ENCODE data around the gene SPTLC2. TPM values are rescaled to one million over a fixed set of nuclear protein-coding genes. Genes with fewer than 3 reads are reported as not detected.
"Not testable (repeated sequence)": the region's sequence is repeated elsewhere in the genome, so short reads cannot be mapped to it uniquely, and the experiment has no call there.

Gene SPTLC2, protein sequence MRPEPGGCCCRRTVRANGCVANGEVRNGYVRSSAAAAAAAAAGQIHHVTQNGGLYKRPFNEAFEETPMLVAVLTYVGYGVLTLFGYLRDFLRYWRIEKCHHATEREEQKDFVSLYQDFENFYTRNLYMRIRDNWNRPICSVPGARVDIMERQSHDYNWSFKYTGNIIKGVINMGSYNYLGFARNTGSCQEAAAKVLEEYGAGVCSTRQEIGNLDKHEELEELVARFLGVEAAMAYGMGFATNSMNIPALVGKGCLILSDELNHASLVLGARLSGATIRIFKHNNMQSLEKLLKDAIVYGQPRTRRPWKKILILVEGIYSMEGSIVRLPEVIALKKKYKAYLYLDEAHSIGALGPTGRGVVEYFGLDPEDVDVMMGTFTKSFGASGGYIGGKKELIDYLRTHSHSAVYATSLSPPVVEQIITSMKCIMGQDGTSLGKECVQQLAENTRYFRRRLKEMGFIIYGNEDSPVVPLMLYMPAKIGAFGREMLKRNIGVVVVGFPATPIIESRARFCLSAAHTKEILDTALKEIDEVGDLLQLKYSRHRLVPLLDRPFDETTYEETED
- total RNA-seq (2014; rRNA removed; shearing (Covaris generic)), result 12.5 and 18.8 TPM in 2 replicates

DNA sequence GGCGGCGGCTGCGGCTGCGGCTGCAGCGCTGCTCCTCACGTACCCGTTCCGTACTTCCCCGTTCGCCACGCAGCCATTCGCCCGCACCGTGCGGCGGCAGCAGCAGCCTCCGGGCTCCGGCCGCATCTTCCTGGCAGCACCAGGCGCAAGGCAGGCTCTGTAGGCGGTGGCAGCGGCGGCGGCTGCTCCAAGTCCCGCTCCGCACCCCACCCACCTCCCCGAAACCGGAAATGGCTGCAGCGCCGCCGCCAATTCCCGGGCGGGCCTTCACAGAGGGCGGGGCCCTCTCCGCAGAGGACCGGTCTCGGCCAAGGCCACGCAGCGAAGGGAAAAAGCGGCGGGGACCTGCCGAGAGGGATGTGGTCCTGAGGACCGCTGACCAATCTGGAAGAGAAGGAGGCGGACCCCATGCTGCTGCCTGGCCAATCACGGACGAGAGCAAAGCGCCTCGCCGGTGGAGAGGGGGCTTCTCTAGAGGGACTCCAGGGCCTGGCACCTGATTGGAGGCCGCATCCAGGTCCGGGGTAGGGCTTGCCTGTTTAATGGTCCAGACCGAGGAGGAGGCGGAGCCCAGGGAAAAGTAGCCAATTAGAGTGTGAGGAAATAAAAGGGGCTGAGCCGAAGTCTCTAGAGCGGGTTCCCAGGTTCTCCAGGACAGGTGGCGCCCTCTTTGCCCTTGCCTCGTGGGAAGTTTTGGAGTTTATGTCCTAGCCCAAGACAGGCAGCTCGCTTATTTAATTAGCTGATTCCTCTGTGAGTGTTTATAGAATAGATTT lies at the start of gene SPTLC2:
TSS of gene SPTLC2 (minus strand) at position 184 of the 776 bp plus-strand sequence. CDS start at position 126, 58 bp downstream.
- DNase-seq (ENCODE audit: low read depth), result peak; percentile 99

DNA sequence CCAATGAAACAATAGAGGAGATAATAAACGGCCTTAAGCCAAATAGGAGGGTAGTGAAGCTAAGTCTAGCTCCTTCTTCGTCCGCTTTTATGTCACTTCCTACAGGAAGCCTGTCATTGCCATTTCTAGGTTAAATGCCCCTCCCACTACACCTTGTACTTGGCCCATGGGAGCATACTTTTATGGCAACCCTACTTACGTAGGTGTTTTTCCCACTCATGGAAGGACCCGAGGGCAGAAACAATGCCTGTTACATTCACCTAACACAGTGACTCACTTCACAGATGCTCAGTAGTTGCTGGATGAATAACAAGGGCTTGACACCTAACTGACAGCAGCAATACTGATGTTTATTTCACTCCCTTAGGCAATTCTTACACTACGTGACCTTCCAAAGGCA lies 46.9 kb upstream of the SPTLC2 start:
- peak; percentile 89 for DNase-seq (ENCODE audit: low read depth)

DNA sequence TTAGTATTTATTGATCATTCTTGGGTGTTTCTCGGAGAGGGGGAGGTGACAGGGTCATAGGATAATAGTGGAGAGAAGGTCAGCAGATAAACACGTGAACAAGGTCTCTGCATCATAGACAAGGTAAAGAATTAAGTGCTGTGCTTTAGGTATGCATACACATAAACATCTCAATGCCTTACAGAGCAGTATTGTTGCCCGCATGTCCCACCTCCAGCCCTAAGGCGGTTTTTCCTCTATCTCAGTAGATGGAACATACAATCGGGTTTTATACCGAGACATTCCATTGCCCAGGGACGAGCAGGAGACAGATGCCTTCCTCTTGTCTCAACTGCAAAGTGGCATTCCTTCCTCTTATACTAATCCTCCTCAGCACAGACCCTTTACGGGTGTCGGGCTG lies 45.1 kb upstream of the SPTLC2 start:
- not testable (repeated sequence) for DNase-seq (ENCODE audit: low read depth)

DNA sequence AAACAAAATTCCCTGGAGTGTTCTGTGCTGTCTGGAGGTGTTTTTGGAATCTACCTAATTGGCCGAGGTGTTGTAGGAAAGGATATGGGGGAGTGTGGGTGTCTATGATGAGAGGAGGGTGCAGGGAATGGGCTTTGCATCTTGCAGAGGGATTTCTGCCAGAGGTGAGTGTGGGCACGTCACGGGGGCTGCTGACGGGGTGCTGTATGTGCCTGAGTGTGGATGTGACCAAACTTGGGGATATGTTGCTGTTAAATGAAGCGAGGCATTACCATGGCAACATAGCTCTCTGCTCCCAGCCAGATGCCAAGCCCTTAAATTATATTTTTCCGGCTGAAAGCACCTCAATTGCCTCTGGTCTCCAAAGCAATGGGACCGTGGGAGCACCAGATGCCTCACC lies 44.3 kb upstream of the SPTLC2 start:
- peak; percentile 80 for DNase-seq (ENCODE audit: low read depth)

DNA sequence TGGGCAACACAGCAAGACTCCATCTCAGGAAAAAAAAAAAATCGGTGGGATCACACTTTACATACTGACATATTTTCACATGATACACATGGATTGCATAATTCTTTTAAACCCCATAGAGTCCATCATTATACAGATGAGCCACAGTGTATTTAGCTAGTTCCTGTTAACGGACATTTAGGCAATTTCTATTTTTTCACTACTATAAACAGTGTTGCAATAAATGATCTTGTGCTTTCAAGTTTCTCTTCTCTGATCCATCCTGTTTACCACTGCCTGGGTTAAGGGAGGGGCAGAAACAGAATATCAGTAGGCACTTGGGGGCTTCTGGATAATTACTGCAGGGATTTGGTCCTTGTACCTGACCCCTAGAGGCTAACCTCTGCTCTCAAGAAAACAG lies 43.4 kb upstream of the SPTLC2 start:
- DNase-seq (ENCODE audit: low read depth), result no peak

DNA sequence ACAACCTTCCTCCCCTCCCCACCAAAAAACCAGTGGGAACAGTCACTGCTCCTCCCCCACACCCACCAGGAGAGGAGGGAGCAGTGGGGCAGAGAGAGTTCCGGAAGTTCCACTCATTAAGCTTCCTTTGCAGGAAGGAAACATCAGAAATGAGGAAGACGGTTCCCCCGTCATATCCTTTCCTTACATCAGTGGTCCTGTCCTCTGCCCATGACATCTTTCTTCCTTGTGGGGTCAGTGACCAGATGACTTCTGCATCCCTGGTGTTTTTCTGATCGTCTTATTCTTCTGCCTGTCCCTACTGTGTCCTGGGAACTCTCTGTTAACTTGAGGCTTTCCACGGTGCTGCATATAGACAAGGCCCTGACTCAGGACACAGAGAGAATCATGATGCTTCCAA lies 40.8 kb upstream of the SPTLC2 start:
- no peak for DNase-seq (ENCODE audit: low read depth)

DNA sequence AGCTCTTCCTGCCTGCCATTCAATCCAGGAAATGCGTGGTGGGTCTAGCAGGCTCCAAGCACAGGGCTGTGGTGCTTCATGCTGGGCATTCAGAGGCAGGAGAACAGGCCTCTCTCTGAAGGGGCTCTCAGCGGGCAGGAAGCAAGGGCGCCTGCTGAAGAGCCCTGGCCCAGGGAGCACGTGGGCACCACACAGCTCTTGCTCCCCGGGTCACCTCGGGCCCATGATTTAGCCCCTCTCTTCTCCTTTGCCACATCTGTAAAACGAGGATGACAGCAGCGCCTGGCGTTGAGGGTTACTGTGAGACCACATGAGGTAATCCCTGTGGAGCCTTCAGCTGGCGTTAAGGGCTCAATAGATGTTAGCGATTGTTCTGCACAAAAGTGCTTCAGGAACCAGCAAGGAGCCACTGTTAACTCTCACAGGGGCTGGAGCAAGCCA lies 37.6 kb upstream of the SPTLC2 start:
- DNase-seq (ENCODE audit: low read depth), result no peak

DNA sequence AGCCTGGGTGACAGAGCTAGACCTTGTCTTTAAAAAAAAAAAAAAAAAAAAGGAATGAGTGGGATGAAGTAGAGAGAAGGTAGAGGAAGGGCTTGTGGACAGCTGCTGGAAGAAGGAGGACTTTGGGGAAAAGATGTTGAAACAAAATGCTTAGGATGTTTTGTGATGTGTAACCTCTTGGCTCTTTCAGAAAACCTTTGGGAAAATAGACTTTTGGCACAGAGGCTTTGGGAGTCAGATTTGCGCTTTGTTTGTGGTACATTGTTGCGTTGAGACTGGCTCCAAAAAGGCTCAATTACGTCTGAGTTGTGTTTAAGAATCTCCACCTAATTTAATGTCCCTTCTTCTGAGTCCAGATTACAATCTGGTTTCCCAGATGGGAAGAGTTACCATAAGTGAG lies 32.9 kb upstream of the SPTLC2 start:
- no peak for DNase-seq (ENCODE audit: low read depth)

DNA sequence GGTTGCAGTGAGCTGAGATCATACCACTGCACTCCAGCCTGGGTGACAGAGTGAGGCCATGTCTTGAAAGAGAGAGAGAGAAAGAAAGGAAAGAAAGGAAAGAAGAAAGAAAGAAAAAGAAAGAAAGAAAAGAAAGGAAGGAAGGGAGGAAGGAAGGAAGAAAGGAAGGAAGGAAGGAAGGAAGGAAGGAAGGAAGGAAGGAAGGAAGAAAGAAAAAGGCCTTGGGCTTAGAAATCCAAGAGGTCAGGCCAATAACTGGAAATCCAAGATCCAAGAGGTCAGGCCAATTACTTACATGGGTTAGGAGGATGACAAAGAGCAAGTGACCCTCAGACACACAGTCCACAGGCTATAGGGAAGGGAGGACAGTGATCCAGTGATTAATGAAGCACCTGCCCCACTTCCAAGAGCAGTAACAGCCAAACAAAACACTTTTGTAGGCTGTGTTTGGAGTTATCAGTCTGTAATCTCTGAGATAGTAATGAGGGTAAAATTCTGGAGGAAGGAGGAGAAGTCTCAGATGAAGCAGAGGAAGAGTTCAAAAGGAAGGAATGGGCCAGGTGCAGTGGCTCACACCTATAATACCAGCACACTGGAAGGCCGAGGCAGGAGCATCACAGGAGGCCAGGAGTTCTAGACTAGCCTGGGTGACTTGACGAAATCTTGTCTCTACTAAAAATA lies 32.2 kb upstream of the SPTLC2 start:
- no peak for DNase-seq (ENCODE audit: low read depth)

DNA sequence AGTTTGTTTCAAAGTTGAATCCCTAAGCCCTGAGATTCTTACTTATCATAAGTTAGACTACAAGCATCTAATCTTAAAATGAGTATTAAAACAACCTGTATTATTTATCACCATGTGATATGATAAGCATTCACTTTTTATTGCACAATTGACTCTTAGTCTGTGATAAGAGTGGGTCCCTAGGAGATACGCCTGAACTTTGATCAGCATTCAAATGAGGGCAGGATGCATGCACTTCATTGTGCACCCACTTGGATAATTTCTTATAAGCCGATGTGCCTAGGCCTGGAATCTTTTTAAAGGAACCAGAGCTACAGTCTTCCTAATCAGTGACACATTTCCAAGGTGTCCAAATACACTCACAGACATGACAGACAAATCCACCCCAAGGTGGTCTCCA lies 31.4 kb upstream of the SPTLC2 start:
- no peak for DNase-seq (ENCODE audit: low read depth)

DNA sequence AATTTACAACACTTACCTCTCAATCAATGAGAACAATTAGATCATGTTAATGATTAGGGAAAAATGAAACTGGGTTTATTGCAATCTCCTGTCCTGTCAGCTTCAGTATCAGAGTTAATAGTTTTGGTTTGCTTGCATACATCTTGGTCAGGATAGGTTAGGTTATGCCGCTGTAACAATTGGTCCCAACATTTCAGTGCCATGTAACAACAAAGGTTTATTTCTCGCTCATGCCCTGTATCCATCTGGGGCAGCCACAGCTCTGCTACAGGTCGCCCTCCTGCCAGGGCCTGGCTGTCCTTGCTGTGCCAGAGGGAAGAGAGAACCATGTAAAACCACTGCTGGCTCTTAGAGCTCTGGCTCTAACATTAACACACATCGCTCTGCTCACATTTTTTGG lies 30.5 kb upstream of the SPTLC2 start:
- no peak for DNase-seq (ENCODE audit: low read depth)

DNA sequence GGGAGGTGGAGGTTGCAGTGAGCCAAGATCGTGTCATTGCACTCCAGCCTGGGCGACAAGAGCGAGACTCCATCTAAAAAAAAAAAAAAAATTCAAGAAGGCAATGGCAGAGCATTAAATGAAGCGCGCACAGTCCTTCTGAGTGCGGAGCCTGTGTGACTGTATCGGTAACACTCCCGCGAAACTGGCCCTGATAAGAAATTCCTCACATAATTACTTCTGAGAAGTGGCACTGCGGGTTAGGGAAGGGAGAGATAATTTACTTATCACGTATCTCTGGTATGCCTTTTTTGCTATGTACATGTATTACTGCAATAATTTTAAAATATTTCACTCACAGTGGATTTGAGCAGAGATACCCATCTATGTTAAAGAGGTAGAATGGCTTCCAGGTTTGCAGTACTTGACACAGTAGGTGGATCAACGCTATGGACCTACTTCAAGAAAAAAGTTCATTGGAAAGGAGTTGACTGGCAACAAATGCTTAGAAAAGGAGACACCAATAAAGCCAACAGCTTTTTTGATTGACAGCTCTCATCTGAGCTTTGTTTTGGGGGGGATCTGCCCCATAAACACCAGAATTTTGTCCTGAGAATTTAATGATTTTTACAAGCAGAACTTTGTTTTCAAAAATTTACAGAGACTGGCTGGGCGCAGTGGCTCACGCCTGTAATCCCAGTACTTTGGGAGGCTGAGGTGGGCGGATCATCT lies 29.2 kb upstream of the SPTLC2 start:
- DNase-seq (ENCODE audit: low read depth), result no peak

DNA sequence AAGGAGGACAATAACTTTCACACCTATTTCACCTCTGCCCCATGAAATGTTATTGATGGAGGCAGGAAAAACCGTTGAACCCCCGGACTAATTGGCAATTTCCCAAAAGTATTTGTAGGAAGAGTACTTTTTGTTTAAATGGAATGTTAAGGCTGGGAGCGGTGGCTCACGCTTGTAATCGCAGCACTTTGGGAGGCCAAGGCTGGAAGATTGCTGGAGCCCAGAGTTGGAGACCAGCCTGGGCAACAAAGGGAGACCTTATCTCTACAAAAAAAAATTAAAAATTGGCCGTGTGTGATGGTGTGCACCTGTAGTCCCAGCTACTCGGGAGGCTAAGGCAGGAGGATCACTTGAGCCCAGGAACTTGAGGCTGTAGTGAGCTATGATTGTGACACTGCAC lies 26.0 kb upstream of the SPTLC2 start:
- DNase-seq (ENCODE audit: low read depth), result no peak

DNA sequence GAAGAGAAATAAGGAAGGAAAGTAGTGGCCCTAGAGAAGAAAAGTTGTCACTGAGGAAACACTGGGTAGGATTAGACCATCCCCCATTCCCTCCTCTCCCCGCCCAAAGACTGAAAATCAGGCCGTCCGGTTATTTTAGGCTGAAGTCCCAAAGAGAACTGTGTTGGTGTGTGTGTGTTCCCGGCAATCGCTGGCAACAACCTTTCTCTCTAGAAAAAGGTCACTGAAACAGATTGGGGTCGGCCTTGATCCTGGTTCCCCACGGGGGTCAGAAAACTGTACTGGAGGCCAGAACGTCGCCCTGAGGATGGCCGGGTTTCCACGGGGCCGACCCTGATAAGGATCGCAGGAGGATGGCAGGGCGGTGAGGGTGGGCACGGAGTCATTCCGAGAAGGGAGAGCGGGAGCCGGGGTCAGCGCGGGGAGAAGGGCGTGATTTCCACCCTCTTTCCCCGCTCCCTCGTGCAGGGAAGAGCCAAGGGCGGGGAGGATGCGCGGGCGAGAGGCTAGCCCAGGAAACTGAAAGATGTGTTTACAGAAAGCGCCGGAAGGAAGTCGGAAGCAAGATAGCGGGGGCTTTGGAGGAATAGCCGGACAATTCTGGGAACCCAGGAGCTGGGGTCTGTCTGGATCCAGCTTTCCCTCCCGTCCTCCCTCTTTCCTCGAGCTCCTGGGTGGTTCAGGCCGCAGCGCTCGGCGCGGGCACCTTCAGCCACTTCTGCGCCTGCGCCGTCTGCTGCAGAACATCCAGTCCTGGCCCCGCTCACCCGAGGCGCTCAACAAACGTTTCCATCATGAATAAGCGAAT lies 25.3 kb upstream of the SPTLC2 start:
- DNase-seq (ENCODE audit: low read depth), result peak; percentile 42

DNA sequence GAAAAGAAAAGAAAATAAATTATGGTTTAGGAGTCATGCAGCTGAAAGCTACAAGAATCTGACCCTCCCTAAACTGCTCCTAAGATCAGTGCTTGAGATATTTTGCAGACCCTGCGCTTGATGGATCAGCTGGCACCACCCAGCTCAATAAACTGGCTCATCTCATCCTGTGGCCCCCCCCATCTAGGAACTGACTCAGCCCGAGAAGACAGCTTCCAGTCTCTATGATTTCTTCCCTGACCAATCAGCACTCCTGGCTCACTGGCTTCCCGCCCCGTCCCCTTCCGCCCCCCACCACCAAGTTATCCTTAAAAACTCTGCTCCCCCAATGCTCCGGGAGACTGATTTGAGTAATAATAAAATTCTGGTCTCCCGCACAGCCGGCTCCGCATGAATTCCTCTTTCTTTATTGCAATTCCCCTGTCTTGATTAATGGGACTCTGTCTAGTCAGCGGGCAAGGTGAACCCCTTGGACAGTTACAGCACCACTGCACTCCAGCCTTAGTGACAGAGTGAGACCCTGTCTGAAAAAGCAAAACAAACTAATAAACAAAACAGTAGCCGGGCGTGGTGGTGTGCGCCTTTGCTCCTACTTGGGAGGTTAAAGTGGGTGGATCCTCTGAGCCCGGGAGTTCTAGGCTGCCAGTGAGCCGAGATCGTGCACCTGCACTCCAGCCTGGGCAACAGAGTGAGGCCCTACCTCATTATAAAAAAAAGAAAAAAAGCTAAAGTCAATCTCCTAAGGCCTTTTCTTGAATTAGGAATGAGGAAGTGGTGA lies 24.5 kb upstream of the SPTLC2 start:
- DNase-seq (ENCODE audit: low read depth), result no peak

DNA sequence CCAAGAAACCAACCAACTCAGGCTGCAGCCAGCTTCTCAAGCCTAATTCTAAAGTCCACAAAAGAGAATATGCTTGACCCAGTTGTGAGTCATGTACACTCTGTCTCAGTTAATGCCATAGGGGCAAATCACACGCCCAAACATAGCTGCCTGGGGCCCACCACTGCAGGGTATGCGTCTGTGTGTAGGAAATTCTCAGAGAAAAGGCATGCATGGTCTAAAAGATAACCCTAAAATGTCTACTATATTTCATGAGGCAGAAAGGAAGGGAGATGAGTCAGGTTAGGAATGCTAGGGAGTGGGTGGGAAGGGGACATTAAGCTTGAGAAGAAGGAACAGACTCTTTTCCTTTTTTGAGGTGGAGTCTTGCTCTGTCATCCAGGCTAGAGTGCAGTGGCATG lies 22.3 kb upstream of the SPTLC2 start:
- peak; percentile 87 for DNase-seq (ENCODE audit: low read depth)

DNA sequence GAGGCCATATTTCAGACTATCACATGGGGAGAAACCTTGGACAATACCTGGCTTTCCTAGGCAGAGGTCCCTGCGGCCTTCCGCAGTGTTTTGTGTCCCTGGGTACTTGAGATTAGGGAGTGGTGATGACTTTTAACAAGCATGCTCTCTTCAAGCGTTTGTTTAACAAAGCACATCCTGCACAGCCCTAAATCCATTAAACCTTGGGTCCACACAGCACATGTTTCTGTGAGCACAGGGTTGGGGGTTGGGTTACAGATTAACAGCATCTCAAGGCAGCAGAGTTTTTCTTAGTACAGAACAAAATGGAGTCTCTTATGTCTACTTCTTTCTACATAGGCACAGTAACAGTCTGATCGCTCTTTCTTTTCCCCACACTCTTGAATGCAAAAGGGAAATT lies 19.4 kb upstream of the SPTLC2 start:
- not testable (repeated sequence) for DNase-seq (ENCODE audit: low read depth)

DNA sequence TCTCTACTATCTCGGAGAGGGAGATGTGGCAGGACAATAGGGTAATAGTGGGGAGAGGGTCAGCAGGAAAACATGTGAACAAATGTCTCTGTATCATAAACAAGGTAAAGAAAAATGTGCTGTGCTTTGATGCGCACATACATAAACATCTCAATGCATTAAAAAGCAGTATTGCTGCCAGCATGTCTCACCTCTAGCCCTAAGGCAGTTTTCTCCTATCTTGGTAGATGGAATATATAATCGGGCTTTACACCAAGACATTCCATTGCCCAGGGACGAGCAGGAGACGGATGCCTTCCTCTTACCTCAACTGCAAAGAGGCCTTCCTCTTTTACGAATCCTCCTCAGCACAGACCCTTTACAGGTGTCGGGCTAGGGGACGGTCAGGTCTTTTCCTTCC lies 19.0 kb upstream of the SPTLC2 start:
- not testable (repeated sequence) for DNase-seq (ENCODE audit: low read depth)

DNA sequence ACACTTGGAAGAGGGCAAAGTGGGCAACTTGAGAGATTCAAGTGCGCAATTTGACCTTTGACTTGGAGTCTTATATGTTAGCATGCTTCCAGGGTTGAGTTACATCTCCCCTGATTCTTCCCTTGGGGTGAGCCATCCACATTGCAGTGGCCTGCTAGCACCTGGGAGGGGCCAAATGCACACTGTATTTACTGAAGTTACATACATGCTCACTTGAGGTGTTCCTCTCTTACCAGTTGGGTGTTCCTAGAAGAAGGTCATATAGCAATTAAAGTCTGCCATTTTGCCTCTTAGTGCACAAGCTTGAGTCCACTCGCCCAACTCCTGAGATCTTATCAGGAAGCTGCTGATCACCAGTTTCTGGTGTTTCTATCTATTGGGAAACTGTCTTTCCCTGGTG lies 13.7 kb upstream of the SPTLC2 start:
- no peak for DNase-seq (ENCODE audit: low read depth)

DNA sequence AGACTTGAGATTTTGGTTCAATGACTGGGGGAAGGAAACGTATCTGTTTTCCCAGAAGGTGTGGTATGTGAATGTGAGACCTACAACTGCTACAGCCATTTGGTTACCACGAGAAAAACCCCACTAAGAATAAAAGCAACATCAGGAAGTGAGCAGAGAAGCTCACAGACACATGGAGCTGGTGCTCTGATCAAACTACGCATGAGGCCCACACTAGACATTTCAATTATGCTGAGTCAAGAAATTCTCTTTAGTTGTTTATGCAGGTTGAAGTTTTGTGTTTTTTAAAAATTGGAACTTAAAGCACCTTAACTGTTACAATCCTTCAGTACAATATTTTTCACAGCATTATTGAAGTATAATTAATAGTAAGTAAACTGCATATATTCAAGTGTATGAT lies 8.9 kb upstream of the SPTLC2 start:
- no peak for DNase-seq (ENCODE audit: low read depth)

Measured in M059J (cell line).